Thyroid gland (tissue), 4 donors: ENCODE data around the gene ANKRD11. TPM values are rescaled to one million over a fixed set of nuclear protein-coding genes. Genes with fewer than 3 reads are reported as not detected.

Experiments
- DNase-seq, 2 donors: peaks; one replicate each; pipeline ENCODE4 v3.0.0-alpha.2; 2019
- H3K27ac ChIP-seq, 3 donors: fragments of 200-600 bp; sonication (generic); 1 replicate in 2 of 3; 2 replicates in 1 of 3; pipeline ENCODE4 v1.5.1; 2016 to 2019; ENCODE audit warnings: mild to moderate bottlenecking in 1 of 3, moderate library complexity in 1 of 3
- H3K27me3 ChIP-seq: fragments of 200-600 bp; sonication (generic); one replicate; pipeline ENCODE4 v1.5.1; 2019
- H3K36me3 ChIP-seq, 2 donors: fragments of 200-600 bp; sonication (generic); one replicate each; pipeline ENCODE4 v1.5.1; 2016 to 2019
- H3K4me1 ChIP-seq, 2 donors: fragments of 200-600 bp; sonication (generic); one replicate each; pipeline ENCODE4 v1.5.1; 2017 to 2019
- H3K4me3 ChIP-seq, 3 donors: fragments of 200-600 bp; sonication (generic); replicated peaks in 1 of 3; 1 replicate in 2 of 3; 2 replicates in 1 of 3; pipeline ENCODE4 v1.5.1; 2016; ENCODE audit warnings: mild to moderate bottlenecking in 1 of 3
- H3K9me3 ChIP-seq: fragments of 200-600 bp; sonication (generic); one replicate; pipeline ENCODE4 v1.5.1; 2017
- POLR2A ChIP-seq, 2 donors: fragments of 450-650 bp; IDR thresholded peaks; one replicate each; pipeline ENCODE4 v1.6.1; 2017; ENCODE audit warnings: antibody characterized with exemption in 2 of 2, mild to moderate bottlenecking in 2 of 2, moderate library complexity in 1 of 2
- WGBS, 2 donors: methylation state at CpG; one replicate each; pipeline ENCODE4 v1.1.5; 2017; 5-methylcytosine and 5-hydroxymethylcytosine counted together
- intact Hi-C: fragments of 100-400 bp; cut with DNase I; formaldehyde crosslinking; loops from one replicate; pipeline ENCODE4 v1.15.1; 2023
- total RNA-seq, 4 donors: library from RNA; depleted of rRNA; stranded (reverse); fragments of >200 nt; gene quantifications; one replicate each; pipeline ENCODE4 v1.2.3, GENCODE V29; 2016
- TF ChIP-seq, protein P1 (sequence below), 6 experiments: fragments of 200-600 bp in 3 of 6; fragments of 450-650 bp in 3 of 6; sonication (generic) in 3 of 6; IDR thresholded peaks; one replicate each; pipeline ENCODE4 v1.5.1; 2016 to 2019; ENCODE audit warnings: antibody characterized with exemption in 6 of 6, mild to moderate bottlenecking in 2 of 6, inconsistent platforms in 1 of 6, moderate library complexity in 1 of 6

ANKRD11 gene
- total RNA-seq, 4 donors from 2014 or later, result 62.1 to 90.4 (median 75.0) TPM

GRCh38 chr16:89283449-89283848 is 206.9 kb downstream of the ANKRD11 start:
- H3K27ac ChIP-seq, result no peak overlapping the region
- no peak for TF ChIP-seq POLR2A (IDR thresholded peaks at IDR 0.05)
- TF ChIP-seq, protein P1, sequence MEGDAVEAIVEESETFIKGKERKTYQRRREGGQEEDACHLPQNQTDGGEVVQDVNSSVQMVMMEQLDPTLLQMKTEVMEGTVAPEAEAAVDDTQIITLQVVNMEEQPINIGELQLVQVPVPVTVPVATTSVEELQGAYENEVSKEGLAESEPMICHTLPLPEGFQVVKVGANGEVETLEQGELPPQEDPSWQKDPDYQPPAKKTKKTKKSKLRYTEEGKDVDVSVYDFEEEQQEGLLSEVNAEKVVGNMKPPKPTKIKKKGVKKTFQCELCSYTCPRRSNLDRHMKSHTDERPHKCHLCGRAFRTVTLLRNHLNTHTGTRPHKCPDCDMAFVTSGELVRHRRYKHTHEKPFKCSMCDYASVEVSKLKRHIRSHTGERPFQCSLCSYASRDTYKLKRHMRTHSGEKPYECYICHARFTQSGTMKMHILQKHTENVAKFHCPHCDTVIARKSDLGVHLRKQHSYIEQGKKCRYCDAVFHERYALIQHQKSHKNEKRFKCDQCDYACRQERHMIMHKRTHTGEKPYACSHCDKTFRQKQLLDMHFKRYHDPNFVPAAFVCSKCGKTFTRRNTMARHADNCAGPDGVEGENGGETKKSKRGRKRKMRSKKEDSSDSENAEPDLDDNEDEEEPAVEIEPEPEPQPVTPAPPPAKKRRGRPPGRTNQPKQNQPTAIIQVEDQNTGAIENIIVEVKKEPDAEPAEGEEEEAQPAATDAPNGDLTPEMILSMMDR (IDR thresholded peaks at IDR 0.05), result no peak
- 85 to 87% methylated on average over 20 of the region's 20 CpGs for WGBS, 2 donors
- H3K4me1 ChIP-seq, result no peaks in the 10 kb centered on the region
- no peaks in the 10 kb centered on the region for H3K27me3 ChIP-seq
- DNase-seq, result no peak
- intact Hi-C loops, result no loop called here
- no peak overlapping the region for H3K4me3 ChIP-seq
- H3K9me3 ChIP-seq, result no peaks in the 10 kb centered on the region
- peaks cover 46% of the 10 kb centered on the region in 2 donors for H3K36me3 ChIP-seq

DNA sequence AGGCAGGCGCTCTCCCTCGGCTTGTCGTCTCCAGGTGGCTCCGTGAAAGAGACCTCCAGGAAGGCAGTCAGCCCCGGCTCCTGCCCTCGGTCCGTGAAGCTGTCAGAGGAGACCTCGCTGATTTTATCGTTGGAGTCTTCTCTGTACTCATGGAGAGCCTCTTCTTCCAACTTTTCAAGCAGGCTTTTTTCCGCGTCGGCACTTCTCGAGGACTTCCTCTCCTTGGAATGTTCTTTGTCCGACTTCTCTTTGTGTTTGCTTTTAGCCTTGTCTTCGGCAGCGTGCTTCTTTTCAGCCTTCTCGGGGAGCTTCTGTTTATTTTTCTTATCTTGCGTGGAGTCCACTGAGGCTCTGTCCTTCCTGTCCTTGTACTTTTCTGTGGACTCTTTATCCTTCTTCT is 207.8 kb downstream of the ANKRD11 start:
- peaks cover 41 to 55% of the 10 kb centered on the region in 2 donors for H3K36me3 ChIP-seq
- intact Hi-C loops, result no loop called here
- WGBS, 2 donors, result 73 to 74% methylated on average over 18 of the region's 18 CpGs
- no peaks in the 10 kb centered on the region for H3K9me3 ChIP-seq
- H3K27me3 ChIP-seq, result no peaks in the 10 kb centered on the region
- DNase-seq, result no peak
- TF ChIP-seq POLR2A (IDR thresholded peaks at IDR 0.05), result no peak
- no peak overlapping the region for H3K27ac ChIP-seq
- H3K4me1 ChIP-seq, result no peaks in the 10 kb centered on the region
- H3K4me3 ChIP-seq, result no peak overlapping the region

- Histone ChIP-seq H3K36me3 (peaks cover 43 to 57% of the 10 kb centered on the region in 2 donors), H3K27ac (no peak overlapping the region), H3K27me3 (no peaks in the 10 kb centered on the region), H3K9me3 (no peaks in the 10 kb centered on the region), H3K4me3 (no peak overlapping the region), H3K4me1 (no peaks in the 10 kb centered on the region)
- 97 to 98% methylated on average over 20 of the region's 20 CpGs for WGBS, 2 donors
- no peak for DNase-seq
- intact Hi-C loops, result no loop called here
- TF ChIP-seq, protein P1 (IDR thresholded peaks at IDR 0.05), result no peak
- no peak for TF ChIP-seq POLR2A (IDR thresholded peaks at IDR 0.05)
Observed at GRCh38 chr16:89281829-89282228, 208.5 kb downstream of the ANKRD11 start.

- no peak for DNase-seq
- H3K9me3 ChIP-seq, result no peaks in the 10 kb centered on the region
- TF ChIP-seq, protein P1 (IDR thresholded peaks at IDR 0.05), result no peak
- TF ChIP-seq POLR2A (IDR thresholded peaks at IDR 0.05), result no peak
- H3K36me3 ChIP-seq, result peaks cover 38 to 55% of the 10 kb centered on the region in 2 donors
- WGBS, 2 donors, result 96 to 98% methylated on average over 28 of the region's 28 CpGs
- intact Hi-C loops, result no loop called here
- H3K4me3 ChIP-seq, result no peak overlapping the region
- H3K27me3 ChIP-seq, result no peaks in the 10 kb centered on the region
- H3K4me1 ChIP-seq, result no peaks in the 10 kb centered on the region
- no peak overlapping the region for H3K27ac ChIP-seq
Observed at GRCh38 chr16:89281189-89281577, 209.2 kb downstream of the ANKRD11 start.

DNA sequence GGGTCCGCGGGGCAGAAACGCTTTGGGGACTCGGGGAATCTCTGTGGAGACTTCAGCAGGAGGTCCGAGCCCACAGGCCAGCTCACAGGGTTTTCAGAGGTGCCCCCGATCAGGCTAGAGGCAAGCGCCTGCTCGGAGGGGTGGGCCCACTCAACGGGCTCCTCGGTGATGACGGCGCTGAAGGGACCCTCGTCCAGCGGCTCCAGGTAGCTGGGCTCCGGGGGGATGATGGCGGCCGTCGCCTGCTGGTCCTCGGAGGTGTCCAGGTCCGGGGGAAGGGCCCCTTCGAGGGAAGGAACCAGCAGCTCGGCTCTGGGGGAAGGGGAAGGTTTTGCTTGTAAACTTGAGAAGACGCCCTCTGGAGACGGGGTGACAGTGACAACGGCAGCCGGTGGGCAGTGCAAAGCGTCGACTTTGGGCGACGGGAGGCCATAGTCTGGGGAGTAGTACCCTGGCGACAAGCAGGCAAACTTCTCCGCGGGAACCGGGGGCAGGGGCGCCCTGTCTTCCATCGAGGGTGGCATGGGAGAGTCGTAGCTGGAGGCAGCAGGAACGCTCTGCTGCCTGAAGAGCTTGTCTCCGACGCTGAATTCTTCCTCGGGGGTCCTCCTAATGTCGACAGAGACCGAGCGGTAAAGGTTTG is 209.7 kb downstream of the ANKRD11 start:
- intact Hi-C loops, result no loop called here
- no peaks in the 10 kb centered on the region for H3K27me3 ChIP-seq
- no peak overlapping the region for H3K27ac ChIP-seq
- no peaks in the 10 kb centered on the region for H3K9me3 ChIP-seq
- TF ChIP-seq, protein P1 (IDR thresholded peaks at IDR 0.05), result no peak
- TF ChIP-seq POLR2A (IDR thresholded peaks at IDR 0.05), result no peak
- no peaks in the 10 kb centered on the region for H3K4me1 ChIP-seq
- 95 to 96% methylated on average over 42 to 44 of the region's 44 CpGs for WGBS, 2 donors
- peaks cover 35 to 52% of the 10 kb centered on the region in 2 donors for H3K36me3 ChIP-seq
- no peak for DNase-seq
- no peak overlapping the region for H3K4me3 ChIP-seq
